GM21526 (cell line): ENCODE measurements around the gene MANBA.
"Not testable (repeated sequence)": the region's sequence is repeated elsewhere in the genome, so short reads cannot be mapped to it uniquely, and the experiment has no call there.

Experiments used
- ATAC-seq: cut with Tn5 transposase; IDR thresholded peaks from one replicate; pipeline ENCODE4 v1.9.1; 2021; ENCODE audit warnings: moderate library complexity; ENCODE audit not compliant: unreplicated experiment, low FRiP score

MANBA gene

GRCh38 chr4:102726919-102727318, 33.8 kb downstream of the MANBA start:
- not testable (repeated sequence) for ATAC-seq

GRCh38 chr4:102726068-102726467, 34.7 kb downstream of the MANBA start:
- no peak for ATAC-seq

- no peak for ATAC-seq
These were observed 35.5 kb downstream of the MANBA start for GRCh38 chr4:102725229-102725628.

GRCh38 chr4:102723511-102723910, 37.3 kb downstream of the MANBA start:
- ATAC-seq, result no peak

- ATAC-seq, result no peak
These were observed 38.0 kb downstream of the MANBA start for GRCh38 chr4:102722740-102723139.

- not testable (repeated sequence) for ATAC-seq
These were observed 41.8 kb downstream of the MANBA start for GRCh38 chr4:102718833-102719575.

- ATAC-seq, result no peak
These were observed 43.2 kb downstream of the MANBA start for GRCh38 chr4:102717448-102718092.

- no peak for ATAC-seq
These were observed 45.7 kb downstream of the MANBA start for GRCh38 chr4:102715057-102715456.

GRCh38 chr4:102713774-102714173, 47.0 kb downstream of the MANBA start:
- not testable (repeated sequence) for ATAC-seq

GRCh38 chr4:102713096-102713495, 47.7 kb downstream of the MANBA start:
- no peak for ATAC-seq

- ATAC-seq, result no peak
These were observed 49.8 kb downstream of the MANBA start for GRCh38 chr4:102710986-102711385.

- not testable (repeated sequence) for ATAC-seq
These were observed 51.7 kb downstream of the MANBA start for GRCh38 chr4:102709060-102709459.

GRCh38 chr4:102707150-102707549, 53.6 kb downstream of the MANBA start:
- ATAC-seq, result no peak

- ATAC-seq, result no peak
These were observed 55.3 kb downstream of the MANBA start for GRCh38 chr4:102705391-102705935.

GRCh38 chr4:102696758-102697157, 64.0 kb downstream of the MANBA start:
- no peak for ATAC-seq

- ATAC-seq, result no peak
These were observed 66.0 kb downstream of the MANBA start for GRCh38 chr4:102694791-102695190.

- ATAC-seq, result no peak
These were observed 66.9 kb downstream of the MANBA start for GRCh38 chr4:102693861-102694260.

- ATAC-seq, result no peak
These were observed 67.4 kb downstream of the MANBA start for GRCh38 chr4:102693262-102693850.

GRCh38 chr4:102692474-102692873, 68.3 kb downstream of the MANBA start:
- no peak for ATAC-seq

- ATAC-seq, result peak; percentile 35
These were observed 72.8 kb downstream of the MANBA start for GRCh38 chr4:102687982-102688433.

GRCh38 chr4:102687373-102687981, 73.3 kb downstream of the MANBA start:
- ATAC-seq, result peak; percentile 93
